ENCODE data around the gene KCNMB2.

GRCh38 chr3:178538056-178538455 is 1.8 kb downstream of the KCNMB2 start:
- TF ChIP-seq CTCF (IDR thresholded peaks at IDR 0.05; ENCODE audit: low read depth, low read length), result no peak
- no peak for TF ChIP-seq EZH2phosphoT487 (IDR thresholded peaks at IDR 0.05; ENCODE audit: low read depth)

All from OCI-LY3 (cell line).